SK-N-SH (cell line): Measurements from ENCODE around the gene SPTBN2.

Source experiments
- GABPA ChIP-seq: IDR thresholded peaks from 2 replicates; pipeline ENCODE4 v1.4.0; 2012; ENCODE audit warnings: low read depth, mild to moderate bottlenecking
- NFIC ChIP-seq: IDR thresholded peaks from 2 replicates; pipeline ENCODE4 v1.4.0; 2012; ENCODE audit warnings: borderline replicate concordance
- POLR2AphosphoS5 ChIP-seq: IDR thresholded peaks from 2 replicates; pipeline ENCODE4 v1.6.1; 2012; ENCODE audit warnings: low read depth, low read length
- SIN3A ChIP-seq: IDR thresholded peaks from 2 replicates; pipeline ENCODE4 v1.6.1; 2012; ENCODE audit warnings: low read depth, mild to moderate bottlenecking, low read length, moderate library complexity, borderline replicate concordance
- TF ChIP-seq, protein P1 (sequence below): fragments of 200-600 bp; sonication (generic); IDR thresholded peaks from 2 replicates; pipeline ENCODE4 v1.6.1; 2017; ENCODE audit warnings: antibody characterized with exemption, mild to moderate bottlenecking, moderate library complexity
- TF ChIP-seq, protein P2 (sequence below): IDR thresholded peaks from 2 replicates; pipeline ENCODE4 v1.6.1; 2012; ENCODE audit warnings: mild to moderate bottlenecking, low read depth, low read length, moderate library complexity

DNA sequence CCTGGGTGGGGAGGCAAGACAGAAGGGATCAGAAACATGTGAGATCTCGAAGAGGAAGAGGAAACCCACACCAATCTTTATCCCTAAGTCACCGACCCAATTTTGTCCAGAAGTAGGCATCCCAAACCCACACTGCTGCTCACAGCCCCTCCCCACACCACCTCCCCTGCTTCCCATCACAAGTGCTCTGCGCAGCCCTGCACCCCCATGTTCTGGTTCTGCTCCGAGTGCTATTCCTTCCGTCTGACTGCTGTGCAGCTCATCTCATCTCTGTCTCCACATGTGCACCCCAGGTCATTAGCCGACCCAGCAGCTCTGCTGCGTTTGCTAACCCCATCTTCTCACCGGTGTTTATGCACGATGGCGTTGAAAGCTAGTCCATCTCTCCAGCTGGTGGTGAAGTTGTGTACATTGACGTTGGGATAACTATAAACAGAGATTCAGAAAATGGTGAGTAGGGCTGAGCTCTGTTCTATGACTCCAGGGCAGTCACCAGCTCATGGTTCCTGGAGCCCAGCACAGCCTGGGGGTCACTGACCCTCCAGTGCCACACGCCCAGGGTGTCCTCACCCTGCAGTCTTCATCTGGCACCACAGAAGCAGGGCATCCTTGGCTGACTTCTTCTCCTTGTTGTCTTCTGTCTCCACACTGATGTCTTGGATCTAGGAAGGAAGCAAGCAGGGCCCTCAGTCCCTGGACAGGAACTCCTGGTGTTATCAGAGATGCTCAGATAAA, 15.1 kb downstream of the SPTBN2 start:
- TF ChIP-seq, protein P1, sequence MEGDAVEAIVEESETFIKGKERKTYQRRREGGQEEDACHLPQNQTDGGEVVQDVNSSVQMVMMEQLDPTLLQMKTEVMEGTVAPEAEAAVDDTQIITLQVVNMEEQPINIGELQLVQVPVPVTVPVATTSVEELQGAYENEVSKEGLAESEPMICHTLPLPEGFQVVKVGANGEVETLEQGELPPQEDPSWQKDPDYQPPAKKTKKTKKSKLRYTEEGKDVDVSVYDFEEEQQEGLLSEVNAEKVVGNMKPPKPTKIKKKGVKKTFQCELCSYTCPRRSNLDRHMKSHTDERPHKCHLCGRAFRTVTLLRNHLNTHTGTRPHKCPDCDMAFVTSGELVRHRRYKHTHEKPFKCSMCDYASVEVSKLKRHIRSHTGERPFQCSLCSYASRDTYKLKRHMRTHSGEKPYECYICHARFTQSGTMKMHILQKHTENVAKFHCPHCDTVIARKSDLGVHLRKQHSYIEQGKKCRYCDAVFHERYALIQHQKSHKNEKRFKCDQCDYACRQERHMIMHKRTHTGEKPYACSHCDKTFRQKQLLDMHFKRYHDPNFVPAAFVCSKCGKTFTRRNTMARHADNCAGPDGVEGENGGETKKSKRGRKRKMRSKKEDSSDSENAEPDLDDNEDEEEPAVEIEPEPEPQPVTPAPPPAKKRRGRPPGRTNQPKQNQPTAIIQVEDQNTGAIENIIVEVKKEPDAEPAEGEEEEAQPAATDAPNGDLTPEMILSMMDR = no peak
- TF ChIP-seq POLR2AphosphoS5 = no peak
- TF ChIP-seq, protein P2, sequence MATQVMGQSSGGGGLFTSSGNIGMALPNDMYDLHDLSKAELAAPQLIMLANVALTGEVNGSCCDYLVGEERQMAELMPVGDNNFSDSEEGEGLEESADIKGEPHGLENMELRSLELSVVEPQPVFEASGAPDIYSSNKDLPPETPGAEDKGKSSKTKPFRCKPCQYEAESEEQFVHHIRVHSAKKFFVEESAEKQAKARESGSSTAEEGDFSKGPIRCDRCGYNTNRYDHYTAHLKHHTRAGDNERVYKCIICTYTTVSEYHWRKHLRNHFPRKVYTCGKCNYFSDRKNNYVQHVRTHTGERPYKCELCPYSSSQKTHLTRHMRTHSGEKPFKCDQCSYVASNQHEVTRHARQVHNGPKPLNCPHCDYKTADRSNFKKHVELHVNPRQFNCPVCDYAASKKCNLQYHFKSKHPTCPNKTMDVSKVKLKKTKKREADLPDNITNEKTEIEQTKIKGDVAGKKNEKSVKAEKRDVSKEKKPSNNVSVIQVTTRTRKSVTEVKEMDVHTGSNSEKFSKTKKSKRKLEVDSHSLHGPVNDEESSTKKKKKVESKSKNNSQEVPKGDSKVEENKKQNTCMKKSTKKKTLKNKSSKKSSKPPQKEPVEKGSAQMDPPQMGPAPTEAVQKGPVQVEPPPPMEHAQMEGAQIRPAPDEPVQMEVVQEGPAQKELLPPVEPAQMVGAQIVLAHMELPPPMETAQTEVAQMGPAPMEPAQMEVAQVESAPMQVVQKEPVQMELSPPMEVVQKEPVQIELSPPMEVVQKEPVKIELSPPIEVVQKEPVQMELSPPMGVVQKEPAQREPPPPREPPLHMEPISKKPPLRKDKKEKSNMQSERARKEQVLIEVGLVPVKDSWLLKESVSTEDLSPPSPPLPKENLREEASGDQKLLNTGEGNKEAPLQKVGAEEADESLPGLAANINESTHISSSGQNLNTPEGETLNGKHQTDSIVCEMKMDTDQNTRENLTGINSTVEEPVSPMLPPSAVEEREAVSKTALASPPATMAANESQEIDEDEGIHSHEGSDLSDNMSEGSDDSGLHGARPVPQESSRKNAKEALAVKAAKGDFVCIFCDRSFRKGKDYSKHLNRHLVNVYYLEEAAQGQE = no peak
- TF ChIP-seq NFIC = no peak
- TF ChIP-seq GABPA = no peak
- TF ChIP-seq SIN3A = no peak
